Peyer's patch (tissue), 4 donors: ENCODE data around the gene ABCB8. TPM values are rescaled to one million over a fixed set of nuclear protein-coding genes. Genes with fewer than 3 reads are reported as not detected.

Experiments used
- DNase-seq, 3 donors: peaks; one replicate each; pipeline ENCODE4 v3.0.0-alpha.2; 2017 to 2019
- H3K27ac ChIP-seq, 4 donors: fragments of 200-600 bp; sonication (generic); one replicate each; pipeline ENCODE4 v1.5.1; 2016 to 2019
- H3K27me3 ChIP-seq, 2 donors: fragments of 200-600 bp; sonication (generic); one replicate each; pipeline ENCODE4 v1.5.1; 2019
- H3K36me3 ChIP-seq, 3 donors: fragments of 200-600 bp; sonication (generic); one replicate each; pipeline ENCODE4 v1.5.1; 2016 to 2019
- H3K4me1 ChIP-seq, 4 donors: fragments of 200-600 bp; sonication (generic); one replicate each; pipeline ENCODE4 v1.5.1; 2016 to 2019
- H3K4me3 ChIP-seq, 4 donors: fragments of 200-600 bp; sonication (generic); 1 replicate in 3 of 4; 2 replicates in 1 of 4; pipeline ENCODE4 v1.5.1; 2016 to 2019; ENCODE audit warnings: mild to moderate bottlenecking in 1 of 4
- H3K9me3 ChIP-seq, 4 donors: fragments of 200-600 bp; sonication (generic); one replicate each; pipeline ENCODE4 v1.5.1; 2016 to 2019; ENCODE audit warnings: mild to moderate bottlenecking in 1 of 4
- POLR2A ChIP-seq, 2 donors: fragments of 450-650 bp; IDR thresholded peaks; one replicate each; pipeline ENCODE4 v1.5.1; 2017; ENCODE audit warnings: antibody characterized with exemption in 2 of 2, mild to moderate bottlenecking in 2 of 2, moderate library complexity in 2 of 2
- total RNA-seq, 4 donors: library from RNA; depleted of rRNA; stranded (reverse); fragments of >200 nt; gene quantifications; one replicate each; pipeline ENCODE4 v1.1.0, GENCODE V29; 2016
- TF ChIP-seq, protein P1 (sequence below), 6 experiments: fragments of 450-650 bp in 4 of 6; fragments of 200-600 bp in 2 of 6; sonication (generic) in 1 of 6; IDR thresholded peaks; one replicate each; pipeline ENCODE4 v1.5.1; 2017 to 2019; ENCODE audit warnings: antibody characterized with exemption in 6 of 6, mild to moderate bottlenecking in 3 of 6, moderate library complexity in 1 of 6

The ABCB8 gene
- total RNA-seq, 4 donors from 2014 or later: 23.1 to 79.7 (median 42.7) TPM

DNA sequence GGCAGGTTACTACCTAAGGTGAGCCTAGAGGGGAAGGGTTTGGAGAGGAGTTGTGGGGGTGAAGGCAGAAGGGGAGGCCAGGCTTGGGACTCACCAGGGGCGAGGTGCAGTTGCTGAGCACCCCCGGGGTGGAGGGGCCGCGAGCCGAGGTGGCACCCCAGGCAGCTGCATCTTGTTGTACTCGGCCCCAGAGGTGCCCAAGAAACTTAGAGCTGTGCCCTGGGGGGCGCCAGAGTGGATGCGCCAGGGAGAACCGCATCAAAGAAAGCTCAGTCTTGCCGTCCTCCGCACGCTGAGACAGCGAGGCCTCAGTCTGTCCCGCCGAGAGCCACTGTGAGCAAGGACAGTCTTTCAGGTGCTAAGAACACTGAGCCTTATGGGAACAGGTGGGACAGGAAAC, 11.3 kb upstream of the ABCB8 start:
- Histone ChIP-seq H3K4me3 (no peak overlapping the region), H3K27me3 (no peaks in the 10 kb centered on the region), H3K4me1 (peaks cover 6 to 43% (median 17%) of the 10 kb centered on the region in 4 donors), H3K9me3 (no peaks in the 10 kb centered on the region), H3K36me3 (no peaks in the 10 kb centered on the region), H3K27ac (no peak overlapping the region)
- TF ChIP-seq, protein P1, sequence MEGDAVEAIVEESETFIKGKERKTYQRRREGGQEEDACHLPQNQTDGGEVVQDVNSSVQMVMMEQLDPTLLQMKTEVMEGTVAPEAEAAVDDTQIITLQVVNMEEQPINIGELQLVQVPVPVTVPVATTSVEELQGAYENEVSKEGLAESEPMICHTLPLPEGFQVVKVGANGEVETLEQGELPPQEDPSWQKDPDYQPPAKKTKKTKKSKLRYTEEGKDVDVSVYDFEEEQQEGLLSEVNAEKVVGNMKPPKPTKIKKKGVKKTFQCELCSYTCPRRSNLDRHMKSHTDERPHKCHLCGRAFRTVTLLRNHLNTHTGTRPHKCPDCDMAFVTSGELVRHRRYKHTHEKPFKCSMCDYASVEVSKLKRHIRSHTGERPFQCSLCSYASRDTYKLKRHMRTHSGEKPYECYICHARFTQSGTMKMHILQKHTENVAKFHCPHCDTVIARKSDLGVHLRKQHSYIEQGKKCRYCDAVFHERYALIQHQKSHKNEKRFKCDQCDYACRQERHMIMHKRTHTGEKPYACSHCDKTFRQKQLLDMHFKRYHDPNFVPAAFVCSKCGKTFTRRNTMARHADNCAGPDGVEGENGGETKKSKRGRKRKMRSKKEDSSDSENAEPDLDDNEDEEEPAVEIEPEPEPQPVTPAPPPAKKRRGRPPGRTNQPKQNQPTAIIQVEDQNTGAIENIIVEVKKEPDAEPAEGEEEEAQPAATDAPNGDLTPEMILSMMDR (IDR thresholded peaks at IDR 0.05): no peak
- no peak for TF ChIP-seq POLR2A (IDR thresholded peaks at IDR 0.05)
- no peak for DNase-seq

DNA sequence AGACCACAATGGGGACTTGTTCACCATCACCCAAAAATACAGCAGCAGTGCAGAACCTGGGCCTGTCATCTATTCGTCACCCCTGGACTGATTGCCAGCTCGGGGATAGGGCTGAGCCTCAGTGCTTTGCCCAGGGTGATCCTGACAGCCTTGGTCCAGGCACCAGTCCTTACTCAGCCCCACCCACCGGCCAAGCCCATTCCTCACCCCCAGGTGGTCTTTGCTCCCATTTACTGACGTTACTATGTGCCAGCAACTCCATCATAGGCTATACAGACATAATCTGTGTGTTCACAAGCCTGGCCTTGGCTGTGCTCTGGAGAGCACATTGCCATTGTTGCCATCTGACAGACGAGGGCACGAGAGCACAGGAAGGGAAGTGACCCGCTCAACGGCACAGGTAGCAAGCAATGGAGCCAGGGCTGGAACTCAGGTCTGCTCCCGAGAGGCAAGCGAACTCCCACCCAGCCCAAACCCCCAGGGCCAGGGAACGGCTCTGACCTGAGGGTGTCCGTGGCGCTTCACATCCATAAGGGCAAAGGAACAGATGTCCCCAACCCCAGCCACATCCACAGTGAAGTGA, 10.8 kb upstream of the ABCB8 start:
- no peaks in the 10 kb centered on the region for H3K27me3 ChIP-seq
- H3K4me1 ChIP-seq: peaks cover 6 to 38% (median 17%) of the 10 kb centered on the region in 4 donors
- peak overlapping the region in 1 of 4 donors; percentile 3 for H3K27ac ChIP-seq
- H3K9me3 ChIP-seq: no peaks in the 10 kb centered on the region
- H3K36me3 ChIP-seq: no peaks in the 10 kb centered on the region
- no peak for TF ChIP-seq POLR2A (IDR thresholded peaks at IDR 0.05)
- TF ChIP-seq, protein P1 (IDR thresholded peaks at IDR 0.05): no peak
- DNase-seq: no peak
- peak overlapping the region in 1 of 4 donors; percentile 43 for H3K4me3 ChIP-seq

DNA sequence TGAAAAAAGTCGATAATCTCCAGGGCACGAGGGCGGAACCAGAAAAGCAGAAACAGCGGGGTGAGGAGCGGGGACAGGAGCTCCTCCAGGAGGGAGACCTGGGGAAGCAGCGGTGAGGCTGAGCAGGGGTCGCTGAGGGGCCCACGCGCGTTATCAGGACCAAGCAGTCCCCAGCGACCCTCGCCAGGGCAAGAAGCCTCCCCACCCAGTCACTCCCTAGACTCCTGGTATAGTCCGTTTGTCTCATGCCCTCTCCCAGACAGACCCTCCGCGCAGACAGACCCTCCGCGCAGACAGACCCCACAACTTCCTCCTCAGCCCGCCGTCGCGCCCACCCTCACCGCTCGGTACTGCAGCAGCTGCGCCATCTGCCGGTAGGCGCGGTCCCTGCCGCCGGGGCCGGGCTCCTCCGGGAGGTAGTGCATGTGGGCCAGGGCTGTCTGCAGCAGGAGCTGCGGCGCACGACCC, 10.3 kb upstream of the ABCB8 start:
- DNase-seq: peak; percentile 75 to 89 (median 81)
- Histone ChIP-seq H3K27me3 (no peaks in the 10 kb centered on the region), H3K4me1 (peaks cover 6 to 32% (median 17%) of the 10 kb centered on the region in 4 donors), H3K4me3 (peak overlapping the region in 3 of 4 donors; percentile 36 to 43 (median 41)), H3K36me3 (no peaks in the 10 kb centered on the region), H3K27ac (peak overlapping the region in 1 of 4 donors; percentile 3), H3K9me3 (no peaks in the 10 kb centered on the region)
- TF ChIP-seq, protein P1 (IDR thresholded peaks at IDR 0.05): peak; percentile 62 to 94 (median 86)
- TF ChIP-seq POLR2A (IDR thresholded peaks at IDR 0.05): no peak

DNA sequence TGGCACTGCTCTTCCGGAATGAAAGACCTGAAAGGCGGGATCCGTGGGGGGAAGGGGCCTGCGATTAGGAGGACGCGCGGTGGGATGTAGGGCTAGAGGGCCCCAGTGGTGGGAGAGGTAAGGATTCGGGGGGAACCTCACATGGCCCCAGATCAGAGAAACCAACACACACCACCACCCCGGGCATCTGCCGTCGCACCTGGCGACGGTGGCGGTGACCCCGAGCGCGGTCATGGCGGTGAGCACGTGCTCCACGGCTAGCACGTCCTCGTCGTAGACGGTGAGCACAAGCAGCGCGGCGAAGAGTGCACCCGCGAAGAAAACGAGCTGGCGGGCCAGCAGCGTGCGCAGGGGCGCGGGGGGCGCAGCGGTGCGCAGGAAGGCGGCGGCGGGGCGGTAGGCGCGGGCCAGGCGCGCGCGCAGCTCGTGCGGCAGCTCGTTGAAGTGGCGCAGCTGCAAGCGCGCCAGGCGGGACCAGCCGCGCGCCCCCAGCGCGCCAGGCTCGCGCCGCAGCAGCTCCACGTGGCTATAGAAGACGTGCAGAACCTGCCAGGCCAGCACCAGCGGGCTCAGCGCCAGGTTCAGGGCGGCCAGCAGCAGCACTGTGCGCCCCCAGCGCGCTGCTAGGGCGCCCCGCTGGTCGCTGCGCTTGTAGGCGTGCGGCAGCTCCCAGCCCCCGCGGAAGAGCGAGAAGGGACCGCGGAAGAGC, 9.7 kb upstream of the ABCB8 start:
- DNase-seq: no peak
- no peak for TF ChIP-seq POLR2A (IDR thresholded peaks at IDR 0.05)
- TF ChIP-seq, protein P1 (IDR thresholded peaks at IDR 0.05): no peak
- H3K27me3 ChIP-seq: no peaks in the 10 kb centered on the region
- peaks cover 6 to 27% (median 15%) of the 10 kb centered on the region in 4 donors for H3K4me1 ChIP-seq
- H3K27ac ChIP-seq: peak overlapping the region in 1 of 4 donors; percentile 3
- no peaks in the 10 kb centered on the region for H3K36me3 ChIP-seq
- peak overlapping the region; percentile 10 to 43 (median 38) for H3K4me3 ChIP-seq
- no peaks in the 10 kb centered on the region for H3K9me3 ChIP-seq

DNA sequence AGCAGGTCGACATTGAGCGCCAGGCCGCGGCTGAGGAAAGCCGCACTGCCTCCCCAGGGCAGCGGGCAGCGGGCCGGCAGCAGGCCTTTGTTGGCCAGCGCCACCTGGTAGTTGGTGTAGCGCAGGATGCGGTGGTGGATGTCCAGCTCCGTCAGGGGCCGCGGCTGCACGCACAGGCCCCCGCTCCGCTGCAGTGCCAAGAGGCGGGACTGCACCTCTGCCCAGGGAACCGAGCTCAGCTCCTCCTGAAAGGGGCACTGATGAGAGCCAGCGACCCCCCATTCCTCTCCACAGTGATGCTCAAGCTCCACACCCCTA, 9.2 kb upstream of the ABCB8 start:
- no peak for DNase-seq
- Histone ChIP-seq H3K27me3 (no peaks in the 10 kb centered on the region), H3K4me1 (peaks cover 6 to 21% (median 15%) of the 10 kb centered on the region in 4 donors), H3K9me3 (no peaks in the 10 kb centered on the region), H3K4me3 (peak overlapping the region in 3 of 4 donors; percentile 36 to 43 (median 41)), H3K27ac (no peak overlapping the region), H3K36me3 (no peaks in the 10 kb centered on the region)
- TF ChIP-seq, protein P1 (IDR thresholded peaks at IDR 0.05): no peak
- no peak for TF ChIP-seq POLR2A (IDR thresholded peaks at IDR 0.05)
